Measurements from ENCODE around the gene TSPAN11.

TSPAN11 gene

GRCh38 chr12:31035226-31035625 is 108.7 kb downstream of the TSPAN11 start:
- Histone ChIP-seq H3K9me3 (ENCODE audit: control insufficient read depth, low read length) (no peaks in the 10 kb centered on the region), H3K4me3 (ENCODE audit: low read length) (no peak overlapping the region), H3K27me3 (ENCODE audit: control insufficient read depth, insufficient read depth, low read length) (no peaks in the 10 kb centered on the region), H3K9ac (ENCODE audit: low read length) (no peak overlapping the region), H3K4me1 (ENCODE audit: control insufficient read depth, insufficient read depth, low read length) (no peaks in the 10 kb centered on the region), H3K36me3 (ENCODE audit: control insufficient read depth, insufficient read depth, low read length) (no peaks in the 10 kb centered on the region)

- no peaks in the 10 kb centered on the region for H3K27me3 ChIP-seq (ENCODE audit: control insufficient read depth, insufficient read depth, low read length)
- no peak overlapping the region for H3K4me3 ChIP-seq (ENCODE audit: low read length)
- H3K4me1 ChIP-seq (ENCODE audit: control insufficient read depth, insufficient read depth, low read length) = no peaks in the 10 kb centered on the region
- H3K36me3 ChIP-seq (ENCODE audit: control insufficient read depth, insufficient read depth, low read length) = no peaks in the 10 kb centered on the region
- no peak overlapping the region for H3K9ac ChIP-seq (ENCODE audit: low read length)
- H3K9me3 ChIP-seq (ENCODE audit: control insufficient read depth, low read length) = no peaks in the 10 kb centered on the region
Measured at GRCh38 chr12:31035967-31036665, 109.6 kb downstream of the TSPAN11 start.

DNA sequence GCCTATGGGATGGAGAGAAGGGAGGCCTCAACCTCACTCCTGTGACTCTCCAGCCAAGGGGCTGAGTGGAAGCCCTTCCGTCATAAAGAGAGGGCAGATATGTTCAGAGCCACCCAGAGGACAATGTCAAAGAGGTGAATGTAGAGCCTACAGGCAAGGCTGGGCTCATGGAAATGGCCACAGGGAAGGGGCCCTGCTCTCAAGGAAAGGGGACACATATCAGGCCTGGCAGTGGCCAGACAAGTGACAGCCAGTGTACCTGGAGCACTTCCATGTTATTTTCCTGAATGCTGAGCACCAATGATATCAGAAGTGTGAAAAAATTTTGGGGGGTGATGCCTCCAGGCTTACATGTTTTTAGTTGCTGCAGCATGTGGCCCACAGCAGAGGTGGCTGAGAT is 110.5 kb downstream of the TSPAN11 start:
- no peak overlapping the region for H3K9ac ChIP-seq (ENCODE audit: low read length)
- no peak overlapping the region for H3K4me3 ChIP-seq (ENCODE audit: low read length)
- no peaks in the 10 kb centered on the region for H3K9me3 ChIP-seq (ENCODE audit: control insufficient read depth, low read length)

DNA sequence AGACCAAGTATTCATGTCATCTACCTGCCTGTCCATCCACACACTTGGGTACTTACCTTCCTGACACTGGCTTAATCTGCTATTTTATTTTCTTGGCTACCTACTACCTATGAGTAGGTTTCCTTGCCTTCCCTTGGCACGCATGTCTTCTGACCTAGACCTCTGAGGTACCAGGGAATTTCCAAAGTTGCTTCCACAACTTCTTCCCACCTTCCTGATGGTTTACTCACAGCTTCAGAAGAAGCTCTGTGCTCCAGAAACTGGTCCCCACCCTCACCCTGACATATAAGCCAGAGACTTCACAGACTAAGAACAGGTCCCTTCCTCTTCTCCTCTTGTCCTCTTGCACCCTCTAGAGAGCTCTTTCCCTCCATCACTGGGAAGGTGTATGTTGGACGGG is 111.4 kb downstream of the TSPAN11 start:
- no peaks in the 10 kb centered on the region for H3K9me3 ChIP-seq (ENCODE audit: control insufficient read depth, low read length)
- H3K4me1 ChIP-seq (ENCODE audit: control insufficient read depth, insufficient read depth, low read length) = no peaks in the 10 kb centered on the region
- no peak overlapping the region for H3K4me3 ChIP-seq (ENCODE audit: low read length)
- no peaks in the 10 kb centered on the region for H3K27me3 ChIP-seq (ENCODE audit: control insufficient read depth, insufficient read depth, low read length)
- H3K9ac ChIP-seq (ENCODE audit: low read length) = no peak overlapping the region
- H3K36me3 ChIP-seq (ENCODE audit: control insufficient read depth, insufficient read depth, low read length) = no peaks in the 10 kb centered on the region

More for the DNA sequence above, 110.5 kb downstream of the TSPAN11 start:
- Histone ChIP-seq H3K4me1 (ENCODE audit: control insufficient read depth, insufficient read depth, low read length) (no peaks in the 10 kb centered on the region), H3K27me3 (ENCODE audit: control insufficient read depth, insufficient read depth, low read length) (no peaks in the 10 kb centered on the region), H3K36me3 (ENCODE audit: control insufficient read depth, insufficient read depth, low read length) (no peaks in the 10 kb centered on the region)

- no peaks in the 10 kb centered on the region for H3K36me3 ChIP-seq (ENCODE audit: control insufficient read depth, insufficient read depth, low read length)
- H3K4me1 ChIP-seq (ENCODE audit: control insufficient read depth, insufficient read depth, low read length) = no peaks in the 10 kb centered on the region
- no peaks in the 10 kb centered on the region for H3K27me3 ChIP-seq (ENCODE audit: control insufficient read depth, insufficient read depth, low read length)
- no peak overlapping the region for H3K9ac ChIP-seq (ENCODE audit: low read length)
- H3K4me3 ChIP-seq (ENCODE audit: low read length) = no peak overlapping the region
- H3K9me3 ChIP-seq (ENCODE audit: control insufficient read depth, low read length) = no peaks in the 10 kb centered on the region
Measured at GRCh38 chr12:31041033-31041564, 114.6 kb downstream of the TSPAN11 start.

Data from mucosa of stomach (tissue), 1 donor.